ENCODE results near the gene GALNT13. TPM values are rescaled to one million over a fixed set of nuclear protein-coding genes. Genes with fewer than 3 reads are reported as not detected.

The GALNT13 gene
- total and polyA plus RNA-seq, 10 of the 15 experiments (the other 5 are each of a cell fraction or from before 2014, with no cell fraction given) = 0.04 TPM; not detected in 9

DNA sequence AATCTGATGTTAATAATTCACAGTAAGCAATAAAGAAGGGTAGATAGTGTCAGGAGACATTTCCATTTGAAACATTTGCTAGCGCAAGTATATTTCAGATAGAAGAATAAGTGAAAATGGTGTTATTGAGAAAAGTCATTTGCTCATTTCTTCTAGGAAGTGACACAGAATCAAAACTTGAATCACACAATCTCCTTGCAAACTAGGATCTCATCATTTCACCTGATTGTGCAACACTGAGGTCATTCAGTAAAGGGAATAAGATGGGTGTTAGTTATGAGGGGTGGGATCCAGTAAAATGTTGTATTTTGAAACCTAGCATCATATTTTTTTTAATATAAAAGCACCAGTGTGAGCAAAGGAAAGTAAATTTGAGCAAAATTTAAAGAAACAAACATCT, 618.8 kb downstream of the GALNT13 start:
- DNase-seq (ENCODE audit: low read depth, low spot score) (no peak), FAIRE-seq (no peak), ATAC-seq (no peak)
- Histone ChIP-seq H3K27ac (ENCODE audit: control insufficient read depth, insufficient read depth) (no peak overlapping the region), H3K9me3 (replicated peaks; ENCODE audit: control insufficient read depth, insufficient read depth, low read length) (no peaks in the 10 kb centered on the region), H3K4me3 (no peak overlapping the region), H4K20me1 (ENCODE audit: control insufficient read depth, insufficient read depth) (no peaks in the 10 kb centered on the region), H3K79me2 (ENCODE audit: control insufficient read depth, insufficient read depth, low read length) (no peaks in the 10 kb centered on the region), H3K4me1 (ENCODE audit: control insufficient read depth, insufficient read depth, low read length) (no peaks in the 10 kb centered on the region), H3K4me2 (ENCODE audit: control insufficient read depth, insufficient read depth) (no peak overlapping the region), H3K9ac (ENCODE audit: control insufficient read depth, insufficient read depth, low read length) (no peak overlapping the region), H2AFZ (ENCODE audit: control insufficient read depth, low read depth, low read length) (no peak overlapping the region), H3K36me3 (ENCODE audit: control insufficient read depth in 2 of 2, insufficient read depth in 2 of 2, low read length in 1 of 2) (no peaks in the 10 kb centered on the region), H3K27me3 (replicated peaks in 1 of 2; ENCODE audit: control insufficient read depth in 2 of 2, insufficient read depth in 2 of 2, low read length in 1 of 2) (no peaks in the 10 kb centered on the region)
- RAD21 ChIA-PET (ENCODE audit: unreplicated experiment) = no interaction called here
- SMC1A ChIA-PET (ENCODE audit: uncharacterized antibody, unreplicated experiment) = no interaction called here
- TF ChIP-seq TBL1XR1 (IDR thresholded peaks at IDR 0.05; ENCODE audit: low read depth, low read length) = no peak
- TF ChIP-seq RELB (IDR thresholded peaks at IDR 0.05; ENCODE audit: low read depth) = no peak
- TF ChIP-seq LARP7 (IDR thresholded peaks at IDR 0.05) = no peak
- no peak for TF ChIP-seq PBX3 (IDR thresholded peaks at IDR 0.05; ENCODE audit: insufficient replicate concordance, low read depth, low read length)
- no peak for TF ChIP-seq DPF2 (IDR thresholded peaks at IDR 0.05)
- no peak for TF ChIP-seq CTCF (IDR thresholded peaks at IDR 0.05 in 2 of 3, conservative IDR thresholded peaks at IDR 0.05 in 1 of 3; ENCODE audit: control insufficient read depth in 2 of 3, extremely low read depth in 1 of 3, insufficient read depth in 1 of 3, low read depth in 3 of 3, low read length in 3 of 3)
- TF ChIP-seq NRF1 (conservative IDR thresholded peaks at IDR 0.05; ENCODE audit: low read depth, low read length) = no peak
- no peak for TF ChIP-seq RCOR1 (conservative IDR thresholded peaks at IDR 0.05; ENCODE audit: low read depth, low read length)
- TF ChIP-seq HCFC1 (IDR thresholded peaks at IDR 0.05; ENCODE audit: low read length) = no peak
- TF ChIP-seq YBX1 (IDR thresholded peaks at IDR 0.05) = no peak
- TF ChIP-seq WRNIP1 (IDR thresholded peaks at IDR 0.05; ENCODE audit: borderline replicate concordance, low read depth, low read length) = no peak
- in situ Hi-C loops (cut with MboI) = no loop called here
- WGBS (ENCODE audit: insufficient coverage, insufficient replicate concordance, low lambda C conversion rate, missing lambda C conversion rate) = 96% methylated on average over 1 of the region's 1 CpG
- intact Hi-C loops (cut with micrococcal nuclease; ENCODE audit: unreplicated experiment) = no loop called here
- CTCF ChIA-PET = no interaction called here
- POLR2A ChIA-PET = no interaction called here
- BruUV-seq (replicated peaks) = no TSS peak

Measured in GM12878 (cell line).